ENCODE measurements around the gene ADPRS. TPM values are rescaled to one million over a fixed set of nuclear protein-coding genes. Genes with fewer than 3 reads are reported as not detected.
A peak's percentile ranks its signal among the peaks of the same experiment; 100 is the strongest.

ADPRS gene
- total and polyA plus RNA-seq, 9 donors, result 24.9 to 30.7 (median 27.9) TPM

DNA sequence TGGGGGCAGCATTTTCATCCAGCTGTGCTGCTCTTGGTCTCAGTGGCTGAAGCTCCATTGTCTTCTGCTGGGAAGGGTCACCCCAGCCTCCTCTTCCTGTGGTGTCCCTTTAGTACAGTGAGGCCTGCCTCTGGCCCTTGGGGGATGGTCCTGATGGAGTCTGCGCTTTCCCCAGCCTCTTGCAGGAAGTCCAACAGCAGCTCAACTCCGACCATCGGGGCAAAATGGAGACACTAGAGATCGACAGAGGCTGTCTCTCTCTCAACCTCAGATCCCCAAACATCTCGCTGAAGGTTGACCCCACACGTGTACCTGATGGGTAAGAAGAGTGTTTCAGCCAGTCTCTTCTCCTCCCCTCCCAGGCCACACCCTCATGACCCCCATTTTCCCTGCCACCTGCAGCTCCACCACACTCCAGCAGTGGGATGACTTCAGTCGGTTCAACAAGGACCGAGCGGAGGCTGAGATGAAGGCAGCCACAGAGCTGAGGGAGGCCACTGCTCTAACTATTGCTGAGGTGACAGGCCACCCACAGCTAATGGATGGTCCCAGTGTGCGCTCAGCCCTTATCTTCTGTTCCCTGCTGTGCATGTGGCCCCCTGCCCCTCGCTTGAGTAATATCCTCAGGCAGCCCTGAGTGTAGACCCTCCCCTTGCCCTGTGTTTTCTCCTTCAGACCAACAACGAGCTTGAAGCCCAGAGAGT, 2.0 kb upstream of the ADPRS start:
- DNase-seq, result no peak
- peaks cover 4% of the 10 kb centered on the region for H3K27me3 ChIP-seq (ENCODE audit: control insufficient read depth, insufficient read depth, low read length)
- peaks cover 10% of the 10 kb centered on the region for H3K36me3 ChIP-seq (ENCODE audit: control insufficient read depth, insufficient read depth, low read length)
- no peak overlapping the region for H3K4me3 ChIP-seq (ENCODE audit: low read length)
- no peak overlapping the region for H3K27ac ChIP-seq (ENCODE audit: low read length)
- 92% methylated on average over 5 of the region's 12 CpGs for WGBS (ENCODE audit: insufficient coverage)
- peaks cover 29% of the 10 kb centered on the region for H3K4me1 ChIP-seq (ENCODE audit: control insufficient read depth, insufficient read depth, low read length)
- no peaks in the 10 kb centered on the region for H3K9me3 ChIP-seq (replicated peaks; ENCODE audit: control insufficient read depth, low read depth, low read length)

DNA sequence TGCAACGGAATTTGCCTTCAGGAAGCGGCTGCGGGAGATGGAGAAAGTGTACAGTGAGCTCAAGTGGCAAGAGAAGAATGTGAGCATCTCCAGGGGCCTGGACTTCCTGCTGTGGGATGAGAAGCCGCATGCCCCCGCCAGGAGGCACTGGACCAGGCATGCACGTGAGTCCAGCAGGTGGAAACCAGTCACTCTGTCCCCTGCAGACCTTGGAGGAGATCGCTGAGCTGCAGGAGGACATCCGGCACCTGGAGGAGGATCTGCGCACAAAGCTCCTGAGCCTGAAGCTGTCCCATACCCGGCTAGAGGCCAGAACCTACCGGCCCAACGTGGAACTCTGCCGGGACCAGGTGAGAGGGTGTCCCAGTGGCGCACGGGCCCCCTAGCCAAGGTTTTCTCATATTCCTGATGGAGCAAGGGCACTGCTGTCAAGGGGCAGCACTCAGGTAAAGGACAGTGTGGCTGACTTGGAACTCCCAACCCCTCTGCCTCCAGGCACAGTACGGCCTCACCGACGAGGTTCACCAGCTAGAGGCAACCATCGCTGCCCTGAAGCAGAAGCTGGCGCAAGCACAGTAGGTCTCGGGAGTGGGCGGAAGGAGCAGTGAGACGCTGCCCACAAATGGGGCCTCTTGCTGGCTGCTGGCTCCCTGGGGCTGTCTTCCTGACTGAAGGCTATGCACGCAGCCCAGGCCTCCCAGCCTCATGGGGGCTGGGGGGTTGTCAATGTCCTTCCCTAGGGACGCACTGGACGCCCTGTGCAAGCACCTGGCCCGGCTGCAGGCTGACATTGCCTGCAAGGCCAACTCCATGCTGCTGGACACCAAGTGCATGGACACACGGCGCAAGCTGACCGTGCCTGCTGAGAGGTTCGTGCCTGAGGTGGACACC, 1.2 kb upstream of the ADPRS start:
- H3K4me3 ChIP-seq (ENCODE audit: low read length), result no peak overlapping the region
- H3K36me3 ChIP-seq (ENCODE audit: control insufficient read depth, insufficient read depth, low read length), result peaks cover 18% of the 10 kb centered on the region
- H3K4me1 ChIP-seq (ENCODE audit: control insufficient read depth, insufficient read depth, low read length), result peaks cover 29% of the 10 kb centered on the region
- 80% methylated on average over 25 of the region's 31 CpGs for WGBS (ENCODE audit: insufficient coverage)
- no peak for DNase-seq
- H3K27ac ChIP-seq (ENCODE audit: low read length), result no peak overlapping the region
- no peaks in the 10 kb centered on the region for H3K9me3 ChIP-seq (replicated peaks; ENCODE audit: control insufficient read depth, low read depth, low read length)
- H3K27me3 ChIP-seq (ENCODE audit: control insufficient read depth, insufficient read depth, low read length), result peaks cover 2% of the 10 kb centered on the region

DNA sequence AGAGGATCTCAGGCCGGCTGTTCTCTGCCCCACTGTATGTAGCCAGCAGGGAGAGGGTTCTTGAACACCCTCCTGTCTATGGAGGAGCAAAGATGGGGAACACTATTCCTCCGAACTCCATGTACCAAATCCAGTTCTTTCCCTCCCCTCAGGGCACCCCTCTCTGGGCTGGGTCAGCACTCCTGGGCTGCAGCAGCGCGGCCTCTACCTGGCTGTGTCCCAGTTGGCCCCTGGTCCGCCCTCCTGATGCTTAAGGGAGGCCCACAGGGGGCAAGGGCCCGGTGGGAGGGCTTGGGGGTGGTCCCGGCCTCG, 471 bp upstream of the ADPRS start:
- H3K27ac ChIP-seq (ENCODE audit: low read length), result peak overlapping the region; percentile 20
- H3K36me3 ChIP-seq (ENCODE audit: control insufficient read depth, insufficient read depth, low read length), result peaks cover 25% of the 10 kb centered on the region
- H3K4me3 ChIP-seq (ENCODE audit: low read length), result peak overlapping the region; percentile 92
- 5% methylated on average over 4 of the region's 8 CpGs for WGBS (ENCODE audit: insufficient coverage)
- H3K4me1 ChIP-seq (ENCODE audit: control insufficient read depth, insufficient read depth, low read length), result peaks cover 33% of the 10 kb centered on the region
- DNase-seq, result no peak
- H3K9me3 ChIP-seq (replicated peaks; ENCODE audit: control insufficient read depth, low read depth, low read length), result no peaks in the 10 kb centered on the region
- H3K27me3 ChIP-seq (ENCODE audit: control insufficient read depth, insufficient read depth, low read length), result peaks cover 2% of the 10 kb centered on the region

DNA sequence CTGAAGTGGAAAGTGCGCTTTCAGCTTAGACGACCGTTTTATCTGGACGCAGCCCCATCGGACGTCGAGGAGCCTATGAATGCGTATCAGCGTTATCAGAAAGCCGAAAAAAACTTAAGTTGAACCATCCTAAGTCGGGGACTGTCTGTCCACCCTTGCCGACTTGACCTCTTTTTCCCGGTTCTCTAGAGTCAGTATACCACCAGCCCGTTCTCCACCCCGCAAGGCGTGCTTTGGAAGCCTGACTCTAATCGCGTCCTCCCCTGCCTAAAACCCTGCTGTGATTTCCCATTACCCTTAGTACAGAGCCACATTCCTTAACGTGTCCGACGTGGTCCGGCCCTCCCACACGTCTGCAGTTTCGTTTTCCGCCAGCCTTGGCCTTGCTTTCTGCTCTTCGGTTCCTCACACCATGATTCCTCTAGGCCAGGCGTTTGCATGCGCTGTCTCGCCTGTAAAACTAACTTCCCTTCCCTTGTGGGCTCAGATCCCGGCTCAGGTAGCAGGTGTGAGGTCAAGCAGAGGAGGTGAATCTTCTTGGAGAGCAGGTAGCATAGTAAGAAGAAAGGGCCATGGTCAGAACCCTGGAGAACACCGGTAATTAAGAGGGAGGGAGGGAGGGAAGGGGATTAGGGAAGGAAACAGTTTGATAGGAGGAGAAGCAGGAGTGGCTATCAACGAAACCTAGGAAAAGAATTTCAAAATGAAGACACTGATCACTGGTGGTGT, 865 bp downstream of the ADPRS start:
- WGBS (ENCODE audit: insufficient coverage), result 4% methylated on average over 28 of the region's 32 CpGs
- peaks cover 26% of the 10 kb centered on the region for H3K4me1 ChIP-seq (ENCODE audit: control insufficient read depth, insufficient read depth, low read length)

DNA sequence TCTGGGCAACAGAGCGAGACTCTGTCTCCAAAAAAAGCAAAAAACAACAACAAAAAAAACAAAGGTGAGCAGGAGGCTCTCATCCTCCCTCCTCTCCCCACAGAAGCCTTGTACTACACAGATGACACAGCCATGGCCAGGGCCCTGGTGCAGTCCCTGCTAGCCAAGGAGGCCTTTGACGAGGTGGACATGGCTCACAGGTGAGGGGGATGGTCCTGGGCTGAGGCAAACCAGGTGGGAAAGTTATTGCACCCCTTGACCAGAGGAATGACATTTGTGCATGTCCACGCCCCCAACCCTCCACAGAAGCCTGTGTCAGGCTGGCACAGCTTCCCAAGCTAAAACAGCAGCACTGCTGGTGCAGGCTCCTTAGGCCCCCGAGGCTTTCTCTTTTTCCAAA, 2.4 kb downstream of the ADPRS start:
- 90% methylated on average over 4 of the region's 4 CpGs for WGBS (ENCODE audit: insufficient coverage)
- no peaks in the 10 kb centered on the region for H3K9me3 ChIP-seq (replicated peaks; ENCODE audit: control insufficient read depth, low read depth, low read length)
- DNase-seq, result no peak
- no peaks in the 10 kb centered on the region for H3K27me3 ChIP-seq (ENCODE audit: control insufficient read depth, insufficient read depth, low read length)
- H3K36me3 ChIP-seq (ENCODE audit: control insufficient read depth, insufficient read depth, low read length), result peaks cover 51% of the 10 kb centered on the region
- no peak overlapping the region for H3K4me3 ChIP-seq (ENCODE audit: low read length)
- H3K27ac ChIP-seq (ENCODE audit: low read length), result no peak overlapping the region
- peaks cover 25% of the 10 kb centered on the region for H3K4me1 ChIP-seq (ENCODE audit: control insufficient read depth, insufficient read depth, low read length)

More for the DNA sequence above, 865 bp downstream of the ADPRS start:
- Histone ChIP-seq H3K36me3 (ENCODE audit: control insufficient read depth, insufficient read depth, low read length) (peaks cover 39% of the 10 kb centered on the region), H3K4me3 (ENCODE audit: low read length) (peak overlapping the region; percentile 92), H3K9me3 (replicated peaks; ENCODE audit: control insufficient read depth, low read depth, low read length) (no peaks in the 10 kb centered on the region), H3K27me3 (ENCODE audit: control insufficient read depth, insufficient read depth, low read length) (no peaks in the 10 kb centered on the region), H3K27ac (ENCODE audit: low read length) (peak overlapping the region; percentile 79)
- DNase-seq, result peak; percentile 51

DNA sequence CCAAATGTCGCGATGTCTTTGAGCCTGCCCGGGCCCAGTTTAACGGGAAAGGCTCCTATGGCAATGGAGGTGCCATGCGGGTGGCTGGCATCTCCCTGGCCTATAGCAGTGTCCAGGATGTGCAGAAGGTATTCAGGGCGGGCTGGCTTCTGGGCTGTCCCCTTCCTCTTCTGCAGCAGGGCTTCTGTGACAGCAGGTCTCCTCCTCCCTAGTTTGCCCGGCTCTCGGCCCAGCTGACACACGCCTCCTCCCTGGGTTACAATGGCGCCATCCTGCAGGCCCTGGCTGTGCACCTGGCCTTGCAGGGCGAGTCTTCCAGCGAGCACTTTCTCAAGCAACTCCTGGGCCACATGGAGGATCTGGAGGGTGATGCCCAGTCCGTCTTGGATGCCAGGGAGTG, 3.0 kb downstream of the ADPRS start:
- Histone ChIP-seq H3K4me1 (ENCODE audit: control insufficient read depth, insufficient read depth, low read length) (peaks cover 27% of the 10 kb centered on the region), H3K36me3 (ENCODE audit: control insufficient read depth, insufficient read depth, low read length) (peaks cover 55% of the 10 kb centered on the region), H3K27me3 (ENCODE audit: control insufficient read depth, insufficient read depth, low read length) (no peaks in the 10 kb centered on the region), H3K27ac (ENCODE audit: low read length) (no peak overlapping the region), H3K9me3 (replicated peaks; ENCODE audit: control insufficient read depth, low read depth, low read length) (no peaks in the 10 kb centered on the region), H3K4me3 (ENCODE audit: low read length) (no peak overlapping the region)
- 95% methylated on average over 8 of the region's 13 CpGs for WGBS (ENCODE audit: insufficient coverage)
- no peak for DNase-seq

DNA sequence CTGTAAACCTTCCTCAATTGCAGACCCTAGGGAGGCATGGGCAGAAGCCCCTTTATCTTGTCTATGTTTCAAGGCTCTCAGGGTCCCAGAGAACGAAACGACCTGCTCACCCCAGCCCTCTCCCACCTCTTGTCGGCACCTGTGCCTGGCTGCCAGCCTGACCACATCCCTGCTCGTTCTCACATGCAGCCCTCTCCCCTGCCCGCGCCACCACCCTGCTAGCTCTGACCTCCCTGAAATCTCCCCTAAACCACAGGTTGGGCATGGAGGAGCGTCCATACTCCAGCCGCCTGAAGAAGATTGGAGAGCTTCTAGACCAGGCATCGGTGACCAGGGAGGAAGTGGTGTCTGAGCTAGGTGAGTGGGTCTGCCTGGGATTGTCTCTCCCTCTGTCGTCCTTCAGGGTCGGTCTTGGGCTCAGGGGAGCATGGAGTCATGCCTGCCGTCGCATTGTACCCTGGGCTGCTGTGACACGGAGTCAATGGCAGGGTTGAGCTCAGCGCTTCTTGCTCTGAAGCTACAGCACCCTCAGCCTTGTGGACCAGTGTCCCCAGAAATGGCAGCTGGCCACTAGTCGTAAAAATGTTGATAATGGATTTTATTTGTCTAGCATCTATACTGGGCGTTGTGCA, 3.6 kb downstream of the ADPRS start:
- DNase-seq, result no peak
- Histone ChIP-seq H3K4me1 (ENCODE audit: control insufficient read depth, insufficient read depth, low read length) (peaks cover 30% of the 10 kb centered on the region), H3K9me3 (replicated peaks; ENCODE audit: control insufficient read depth, low read depth, low read length) (no peaks in the 10 kb centered on the region), H3K4me3 (ENCODE audit: low read length) (no peak overlapping the region), H3K36me3 (ENCODE audit: control insufficient read depth, insufficient read depth, low read length) (peaks cover 55% of the 10 kb centered on the region), H3K27me3 (ENCODE audit: control insufficient read depth, insufficient read depth, low read length) (no peaks in the 10 kb centered on the region), H3K27ac (ENCODE audit: low read length) (no peak overlapping the region)
- 93% methylated on average over 13 of the region's 17 CpGs for WGBS (ENCODE audit: insufficient coverage)

DNA sequence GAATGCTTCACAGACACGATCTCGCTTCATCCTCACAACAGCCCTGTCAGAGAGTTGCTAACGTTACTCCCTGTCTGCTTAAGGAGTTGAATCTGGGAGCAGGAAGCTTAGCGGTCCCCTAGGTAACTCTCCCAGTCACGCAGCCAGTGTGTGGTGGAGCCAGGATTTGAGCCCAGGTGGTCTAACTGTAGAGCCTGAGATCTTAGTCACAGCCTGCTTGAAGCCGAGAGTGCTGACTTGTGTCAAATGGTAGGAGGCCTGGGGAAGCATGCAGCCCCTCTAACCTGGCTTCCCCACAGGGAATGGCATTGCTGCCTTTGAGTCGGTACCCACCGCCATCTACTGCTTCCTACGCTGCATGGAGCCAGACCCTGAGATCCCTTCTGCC, 4.1 kb downstream of the ADPRS start:
- H3K4me3 ChIP-seq (ENCODE audit: low read length), result no peak overlapping the region
- no peak for DNase-seq
- peaks cover 31% of the 10 kb centered on the region for H3K4me1 ChIP-seq (ENCODE audit: control insufficient read depth, insufficient read depth, low read length)
- no peaks in the 10 kb centered on the region for H3K27me3 ChIP-seq (ENCODE audit: control insufficient read depth, insufficient read depth, low read length)
- 92% methylated on average over 5 of the region's 9 CpGs for WGBS (ENCODE audit: insufficient coverage)
- peaks cover 55% of the 10 kb centered on the region for H3K36me3 ChIP-seq (ENCODE audit: control insufficient read depth, insufficient read depth, low read length)
- no peak overlapping the region for H3K27ac ChIP-seq (ENCODE audit: low read length)
- H3K9me3 ChIP-seq (replicated peaks; ENCODE audit: control insufficient read depth, low read depth, low read length), result no peaks in the 10 kb centered on the region

DNA sequence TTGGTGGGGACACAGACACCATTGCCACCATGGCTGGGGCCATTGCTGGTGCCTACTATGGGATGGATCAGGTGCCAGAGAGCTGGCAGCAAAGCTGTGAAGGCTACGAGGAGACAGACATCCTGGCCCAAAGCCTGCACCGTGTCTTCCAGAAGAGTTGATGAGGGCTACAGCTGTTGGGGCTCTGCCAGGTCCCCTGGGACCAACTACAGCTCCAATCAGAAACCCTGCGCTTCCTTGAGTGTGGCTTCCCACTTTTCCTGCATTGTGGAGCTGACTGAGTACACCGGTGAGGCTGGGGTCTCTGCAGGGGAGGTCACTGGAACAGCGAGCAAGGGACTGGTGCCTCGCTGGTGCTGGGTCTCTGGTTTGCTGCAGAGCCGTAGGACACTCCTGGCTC, 4.5 kb downstream of the ADPRS start:
- H3K27ac ChIP-seq (ENCODE audit: low read length), result no peak overlapping the region
- WGBS (ENCODE audit: insufficient coverage), result 69% methylated on average over 7 of the region's 7 CpGs
- DNase-seq, result no peak
- no peaks in the 10 kb centered on the region for H3K27me3 ChIP-seq (ENCODE audit: control insufficient read depth, insufficient read depth, low read length)
- no peaks in the 10 kb centered on the region for H3K9me3 ChIP-seq (replicated peaks; ENCODE audit: control insufficient read depth, low read depth, low read length)
- H3K36me3 ChIP-seq (ENCODE audit: control insufficient read depth, insufficient read depth, low read length), result peaks cover 55% of the 10 kb centered on the region
- peaks cover 27% of the 10 kb centered on the region for H3K4me1 ChIP-seq (ENCODE audit: control insufficient read depth, insufficient read depth, low read length)
- no peak overlapping the region for H3K4me3 ChIP-seq (ENCODE audit: low read length)

DNA sequence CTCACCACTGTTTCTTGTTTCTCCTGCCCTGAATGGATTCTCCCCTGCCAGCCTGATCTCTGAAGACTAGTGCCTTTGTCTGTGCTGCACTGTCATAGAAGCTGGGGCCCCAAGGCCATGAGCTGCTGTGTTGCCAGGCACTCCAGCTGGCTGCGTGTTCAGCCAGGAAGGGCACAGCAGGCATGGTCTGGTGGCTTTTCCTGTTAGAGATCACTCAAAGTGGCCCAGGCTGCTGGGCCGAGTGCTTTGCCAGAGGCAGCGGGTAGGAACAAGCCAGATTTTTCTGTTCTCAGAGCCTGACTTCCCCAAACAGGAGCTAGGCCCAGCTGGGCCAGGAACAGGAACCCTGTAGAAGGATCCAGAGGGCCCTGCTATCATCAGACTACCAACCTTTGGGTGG, 5.2 kb downstream of the ADPRS start:
- no peak for DNase-seq
- H3K27ac ChIP-seq (ENCODE audit: low read length), result no peak overlapping the region
- WGBS (ENCODE audit: insufficient coverage), result 86% methylated on average over 3 of the region's 3 CpGs
- H3K36me3 ChIP-seq (ENCODE audit: control insufficient read depth, insufficient read depth, low read length), result peaks cover 55% of the 10 kb centered on the region
- no peaks in the 10 kb centered on the region for H3K9me3 ChIP-seq (replicated peaks; ENCODE audit: control insufficient read depth, low read depth, low read length)
- no peak overlapping the region for H3K4me3 ChIP-seq (ENCODE audit: low read length)
- H3K4me1 ChIP-seq (ENCODE audit: control insufficient read depth, insufficient read depth, low read length), result peaks cover 24% of the 10 kb centered on the region
- no peaks in the 10 kb centered on the region for H3K27me3 ChIP-seq (ENCODE audit: control insufficient read depth, insufficient read depth, low read length)

Data from muscle of leg (tissue), 11 donors.